Measurements from ENCODE around the gene AMMECR1. TPM values are rescaled to one million over a fixed set of nuclear protein-coding genes. Genes with fewer than 3 reads are reported as not detected.

Gene AMMECR1
- total RNA-seq, 2 donors from 2014 or later, result 1.7 to 2.5 TPM

DNA sequence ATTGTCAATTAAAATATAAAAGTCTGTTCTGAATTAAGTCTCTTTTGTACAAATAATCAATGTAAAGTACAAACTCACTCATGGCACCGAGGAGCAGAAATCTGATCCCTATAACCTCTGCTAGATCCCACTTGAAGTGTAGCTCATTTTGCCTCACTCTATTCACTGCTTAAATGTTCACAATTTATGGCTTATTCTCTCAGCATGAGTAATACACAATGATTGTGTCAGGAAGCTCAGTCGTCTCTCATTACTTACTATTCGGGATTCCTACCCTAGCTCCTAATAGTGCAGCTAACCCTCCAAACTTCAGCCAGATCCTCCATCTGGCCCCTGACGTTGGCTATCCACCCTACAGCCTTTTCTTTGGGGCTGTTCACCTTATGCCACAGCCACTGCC is 4.7 kb upstream of the AMMECR1 start:
- no peak overlapping the region for H3K27ac ChIP-seq
- no peaks in the 10 kb centered on the region for H3K27me3 ChIP-seq
- H3K9me3 ChIP-seq, result no peaks in the 10 kb centered on the region
- no peaks in the 10 kb centered on the region for H3K4me1 ChIP-seq
- H3K4me3 ChIP-seq, result no peak overlapping the region
- H3K36me3 ChIP-seq, result no peaks in the 10 kb centered on the region
- DNase-seq (ENCODE audit: low spot score), result no peak
- TF ChIP-seq, protein P1, sequence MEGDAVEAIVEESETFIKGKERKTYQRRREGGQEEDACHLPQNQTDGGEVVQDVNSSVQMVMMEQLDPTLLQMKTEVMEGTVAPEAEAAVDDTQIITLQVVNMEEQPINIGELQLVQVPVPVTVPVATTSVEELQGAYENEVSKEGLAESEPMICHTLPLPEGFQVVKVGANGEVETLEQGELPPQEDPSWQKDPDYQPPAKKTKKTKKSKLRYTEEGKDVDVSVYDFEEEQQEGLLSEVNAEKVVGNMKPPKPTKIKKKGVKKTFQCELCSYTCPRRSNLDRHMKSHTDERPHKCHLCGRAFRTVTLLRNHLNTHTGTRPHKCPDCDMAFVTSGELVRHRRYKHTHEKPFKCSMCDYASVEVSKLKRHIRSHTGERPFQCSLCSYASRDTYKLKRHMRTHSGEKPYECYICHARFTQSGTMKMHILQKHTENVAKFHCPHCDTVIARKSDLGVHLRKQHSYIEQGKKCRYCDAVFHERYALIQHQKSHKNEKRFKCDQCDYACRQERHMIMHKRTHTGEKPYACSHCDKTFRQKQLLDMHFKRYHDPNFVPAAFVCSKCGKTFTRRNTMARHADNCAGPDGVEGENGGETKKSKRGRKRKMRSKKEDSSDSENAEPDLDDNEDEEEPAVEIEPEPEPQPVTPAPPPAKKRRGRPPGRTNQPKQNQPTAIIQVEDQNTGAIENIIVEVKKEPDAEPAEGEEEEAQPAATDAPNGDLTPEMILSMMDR (IDR thresholded peaks at IDR 0.05), result no peak

DNA sequence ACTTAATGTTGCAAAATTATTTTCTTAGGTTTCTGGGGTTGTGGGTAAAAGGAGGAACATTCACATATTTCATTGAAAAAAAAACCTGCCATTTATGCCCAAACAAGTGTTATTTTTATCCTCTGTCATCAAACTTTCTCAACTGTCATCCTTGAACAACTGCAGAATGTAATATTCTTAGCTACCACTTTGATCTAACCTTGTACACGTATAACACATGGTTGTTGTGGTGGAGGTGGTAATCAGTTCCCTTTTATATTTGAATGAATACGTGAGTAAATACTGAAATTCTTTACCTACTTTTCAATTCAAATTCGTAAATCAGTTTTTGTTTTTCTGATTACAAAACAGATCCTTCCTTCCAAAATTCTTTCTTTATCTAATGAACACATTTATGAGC is 3.8 kb upstream of the AMMECR1 start:
- Histone ChIP-seq H3K27me3 (no peaks in the 10 kb centered on the region), H3K4me3 (no peak overlapping the region), H3K9me3 (no peaks in the 10 kb centered on the region), H3K4me1 (no peaks in the 10 kb centered on the region), H3K36me3 (no peaks in the 10 kb centered on the region), H3K27ac (no peak overlapping the region)
- TF ChIP-seq, protein P1 (IDR thresholded peaks at IDR 0.05), result no peak
- no peak for DNase-seq (ENCODE audit: low spot score)

DNA sequence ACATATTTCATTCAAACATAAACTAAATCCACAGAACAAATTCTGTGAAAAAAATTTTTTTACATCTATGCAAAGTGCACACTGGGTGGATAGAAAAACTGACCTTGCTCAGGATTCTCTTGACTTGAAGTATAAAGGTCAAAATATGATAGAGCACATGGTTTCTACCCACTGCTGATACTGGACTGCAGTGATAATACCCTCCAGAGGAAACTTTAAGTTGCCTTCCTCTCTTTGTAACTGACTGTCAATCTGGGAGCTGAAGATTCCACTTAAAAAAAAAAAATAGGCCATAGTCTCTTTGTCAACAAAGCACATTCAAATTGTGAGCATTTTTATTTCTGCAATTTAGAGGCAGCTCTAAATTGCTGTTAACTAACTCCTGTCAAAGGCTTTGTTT is 3.2 kb upstream of the AMMECR1 start:
- no peak for DNase-seq (ENCODE audit: low spot score)
- TF ChIP-seq, protein P1 (IDR thresholded peaks at IDR 0.05), result no peak
- H3K27ac ChIP-seq, result no peak overlapping the region
- no peaks in the 10 kb centered on the region for H3K4me1 ChIP-seq
- H3K4me3 ChIP-seq, result no peak overlapping the region
- no peaks in the 10 kb centered on the region for H3K36me3 ChIP-seq
- H3K27me3 ChIP-seq, result no peaks in the 10 kb centered on the region
- H3K9me3 ChIP-seq, result no peaks in the 10 kb centered on the region

DNA sequence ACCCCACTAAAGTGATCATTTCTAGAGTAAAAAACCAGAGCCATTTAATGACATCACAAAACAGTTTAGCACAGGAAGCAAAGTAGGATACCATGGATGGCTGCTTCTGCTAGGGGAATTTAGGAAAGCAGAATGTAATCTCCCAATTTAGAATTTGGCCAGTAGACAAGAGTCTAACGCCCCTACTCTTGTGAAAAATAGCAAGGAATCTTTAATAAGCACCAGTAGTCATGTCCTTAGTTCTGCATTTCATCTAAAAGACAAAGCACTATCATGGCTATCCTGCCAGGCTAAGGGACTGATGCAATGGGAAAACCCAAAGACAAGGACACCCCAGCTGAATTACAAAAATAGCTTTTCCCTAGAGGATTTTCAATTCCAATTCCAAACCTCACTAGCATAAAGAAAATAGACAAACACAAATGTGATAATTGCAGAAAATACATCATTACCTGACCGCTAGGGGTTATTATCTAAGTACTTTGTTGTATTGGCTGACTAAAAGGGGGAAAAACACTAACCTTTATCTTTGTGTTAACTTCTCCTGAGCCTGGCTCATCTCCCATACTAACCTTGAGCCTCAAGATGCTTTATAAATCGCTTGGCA is 2.6 kb upstream of the AMMECR1 start:
- TF ChIP-seq, protein P1 (IDR thresholded peaks at IDR 0.05), result no peak
- no peaks in the 10 kb centered on the region for H3K9me3 ChIP-seq
- H3K4me3 ChIP-seq, result no peak overlapping the region
- no peaks in the 10 kb centered on the region for H3K4me1 ChIP-seq
- DNase-seq (ENCODE audit: low spot score), result no peak
- no peak overlapping the region for H3K27ac ChIP-seq
- H3K27me3 ChIP-seq, result no peaks in the 10 kb centered on the region
- H3K36me3 ChIP-seq, result no peaks in the 10 kb centered on the region

DNA sequence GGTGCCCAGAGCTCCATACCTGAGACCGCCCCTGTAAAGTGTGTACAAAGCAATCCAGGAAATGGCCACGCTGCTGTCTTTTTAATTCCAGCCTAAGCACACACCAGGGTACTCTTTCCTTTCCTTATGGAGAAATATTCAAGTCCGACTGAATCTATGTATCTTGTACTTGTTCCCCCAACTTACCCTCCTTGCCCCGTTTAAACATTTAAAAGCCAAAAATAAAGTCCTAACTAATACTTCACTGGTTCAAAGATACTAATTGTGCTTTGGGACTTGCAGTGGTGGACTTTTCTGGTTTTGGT is 731 bp upstream of the AMMECR1 start:
- Histone ChIP-seq H3K4me1 (no peaks in the 10 kb centered on the region), H3K9me3 (no peaks in the 10 kb centered on the region), H3K27ac (peak overlapping the region in 1 of 2 donors; percentile 60), H3K36me3 (no peaks in the 10 kb centered on the region), H3K4me3 (peak overlapping the region; percentile 67 to 74), H3K27me3 (no peaks in the 10 kb centered on the region)
- TF ChIP-seq, protein P1 (IDR thresholded peaks at IDR 0.05), result no peak
- DNase-seq (ENCODE audit: low spot score), result no peak
